HepG2 (cell line): ENCODE data around the gene ZNRD2. TPM values are rescaled to one million over a fixed set of nuclear protein-coding genes. Genes with fewer than 3 reads are reported as not detected.

Experiments
- AGO2 ChIP-seq: fragments of 200-400 bp; formaldehyde crosslinking; optimal IDR thresholded peaks from 2 replicates; pipeline ENCODE3; 2017; ENCODE audit warnings: mild to moderate bottlenecking, low read depth, low read length, moderate library complexity
- CBX5 ChIP-seq: sonication (generic); formaldehyde crosslinking; IDR thresholded peaks from 2 replicates; pipeline ENCODE4 v1.4.0; 2020; ENCODE audit warnings: missing genetic modification reagents, borderline replicate concordance
- ELF1 ChIP-seq: sonication (generic); formaldehyde crosslinking; IDR thresholded peaks from 2 replicates; pipeline ENCODE4 v1.4.0; 2020; ENCODE audit warnings: missing genetic modification reagents
- GLI4 ChIP-seq: sonication (generic); formaldehyde crosslinking; IDR thresholded peaks from 2 replicates; pipeline ENCODE4 v1.5.1; 2020; ENCODE audit warnings: missing genetic modification reagents, mild to moderate bottlenecking, moderate library complexity, borderline replicate concordance
- IKZF4 ChIP-seq: sonication (generic); formaldehyde crosslinking; IDR thresholded peaks from 2 replicates; pipeline ENCODE4 v1.5.1; 2020; ENCODE audit warnings: borderline replicate concordance, mild to moderate bottlenecking, low read depth, missing genetic modification reagents; ENCODE audit errors: not compliant biosample characterization
- ISL2 ChIP-seq: sonication (generic); formaldehyde crosslinking; IDR thresholded peaks from 2 replicates; pipeline ENCODE4 v1.5.0; 2020; ENCODE audit warnings: missing genetic modification reagents
- JUN ChIP-seq: sonication (generic); formaldehyde crosslinking; IDR thresholded peaks from 2 replicates; pipeline ENCODE4 v1.4.0; 2020; ENCODE audit warnings: mild to moderate bottlenecking, missing genetic modification reagents
- KMT2A ChIP-seq: sonication (generic); formaldehyde crosslinking; IDR thresholded peaks from 2 replicates; pipeline ENCODE4 v1.4.0; 2020; ENCODE audit warnings: missing genetic modification reagents
- MED8 ChIP-seq: sonication (generic); formaldehyde crosslinking; IDR thresholded peaks from 2 replicates; pipeline ENCODE4 v1.8.1; 2023; ENCODE audit warnings: mild to moderate bottlenecking, missing genetic modification reagents; ENCODE audit not compliant: insufficient replicate concordance
- MIER2 ChIP-seq: IDR thresholded peaks from 2 replicates; pipeline ENCODE4 v1.6.1; 2016; ENCODE audit warnings: missing biosample characterization, missing genetic modification reagents
- NR2F1 ChIP-seq, 2 experiments: fragments of 450-650 bp in 1 of 2; formaldehyde crosslinking in 1 of 2; IDR thresholded peaks; 2 replicates each; pipeline versions ENCODE4 v1.5.0 to v1.6.1; 2016 to 2020; ENCODE audit warnings: mild to moderate bottlenecking in 1 of 2, missing compliant biosample characterization in 1 of 2, missing genetic modification reagents in 1 of 2, moderate library complexity in 1 of 2
- PAX8 ChIP-seq: sonication (generic); formaldehyde crosslinking; IDR thresholded peaks from 2 replicates; pipeline ENCODE4 v1.8.0; 2022; ENCODE audit warnings: mild to moderate bottlenecking, missing genetic modification reagents, borderline replicate concordance
- PRMT3 ChIP-seq: sonication (generic); formaldehyde crosslinking; IDR thresholded peaks from 2 replicates; pipeline ENCODE4 v1.8.1; 2022; ENCODE audit warnings: low read depth, mild to moderate bottlenecking, moderate library complexity, missing genetic modification reagents, borderline replicate concordance
- RBM39 ChIP-seq: fragments of 200-400 bp; formaldehyde crosslinking; IDR thresholded peaks from one replicate; pipeline ENCODE4 v1.6.1; 2018; ENCODE audit warnings: antibody characterized with exemption, mild to moderate bottlenecking, low read depth, low read length; ENCODE audit not compliant: poor library complexity, severe bottlenecking
- REPIN1 ChIP-seq: sonication (generic); formaldehyde crosslinking; IDR thresholded peaks from 2 replicates; pipeline ENCODE4 v1.8.0; 2022; ENCODE audit warnings: missing genetic modification reagents, low read depth, mild to moderate bottlenecking, borderline replicate concordance
- TBP ChIP-seq: sonication (generic); formaldehyde crosslinking; IDR thresholded peaks from 2 replicates; pipeline ENCODE4 v1.5.0; 2020; ENCODE audit warnings: missing genetic modification reagents
- ZNF292 ChIP-seq: sonication (generic); formaldehyde crosslinking; IDR thresholded peaks from 2 replicates; pipeline ENCODE4 v1.8.1; 2022; ENCODE audit warnings: mild to moderate bottlenecking, low read depth, missing genetic modification reagents, borderline replicate concordance
- ZNF501 ChIP-seq: sonication (generic); formaldehyde crosslinking; IDR thresholded peaks from 2 replicates; pipeline ENCODE4 v1.5.1; 2020; ENCODE audit warnings: mild to moderate bottlenecking, moderate library complexity, missing genetic modification reagents
- ZNF552 ChIP-seq: sonication (generic); formaldehyde crosslinking; IDR thresholded peaks from 2 replicates; pipeline ENCODE4 v1.9.0; 2022; ENCODE audit warnings: missing genetic modification reagents, mild to moderate bottlenecking, borderline replicate concordance
- ZNF567 ChIP-seq: sonication (generic); formaldehyde crosslinking; IDR thresholded peaks from 2 replicates; pipeline ENCODE4 v1.8.1; 2023; ENCODE audit warnings: mild to moderate bottlenecking, missing genetic modification reagents, borderline replicate concordance
- polyA plus RNA-seq, 8 experiments: library from polyadenylated mRNA; depleted of rRNA in 3 of 8; stranded (reverse) in 7 of 8; unstranded in 1 of 8; fragments of >200 nt; fragmentation: Illumina TruSeq in 4 of 8; extraction: Trizol in 4 of 8; gene quantifications; 2 replicates each; pipeline versions ENCODE4 v1.2.1 to v1.2.3, GENCODE V29; 2011 to 2016; ENCODE audit warnings: low read depth in 4 of 8, missing spikeins in 1 of 8, mixed read lengths in 1 of 8; ENCODE audit not compliant: insufficient read depth in 1 of 8
- total RNA-seq, 5 experiments: library from RNA; depleted of rRNA; stranded (reverse); fragments of >200 nt; fragmentation: Illumina TruSeq; extraction: Trizol; gene quantifications; 2 replicates each; pipeline ENCODE4 v1.2.3, GENCODE V29; 2016; ENCODE audit warnings: low read depth in 1 of 5
- TF ChIP-seq, protein P1 (sequence below): sonication (generic); formaldehyde crosslinking; IDR thresholded peaks from 2 replicates; pipeline ENCODE4 v1.4.0; 2020; ENCODE audit warnings: mild to moderate bottlenecking, missing genetic modification reagents, borderline replicate concordance
- TF ChIP-seq, protein P2 (sequence below): sonication (generic); formaldehyde crosslinking; IDR thresholded peaks from 2 replicates; pipeline ENCODE4 v1.4.0; 2020; ENCODE audit warnings: missing genetic modification reagents
- TF ChIP-seq, protein P3 (sequence below): sonication (generic); formaldehyde crosslinking; IDR thresholded peaks from 2 replicates; pipeline ENCODE4 v1.5.1; 2020; ENCODE audit warnings: missing genetic modification reagents, mild to moderate bottlenecking, borderline replicate concordance

The ZNRD2 gene
- total and polyA plus RNA-seq, 2 of the 13 experiments (the other 11 are each of a cell fraction or from before 2014, with no cell fraction given), result 29.2 to 34.0 TPM

DNA sequence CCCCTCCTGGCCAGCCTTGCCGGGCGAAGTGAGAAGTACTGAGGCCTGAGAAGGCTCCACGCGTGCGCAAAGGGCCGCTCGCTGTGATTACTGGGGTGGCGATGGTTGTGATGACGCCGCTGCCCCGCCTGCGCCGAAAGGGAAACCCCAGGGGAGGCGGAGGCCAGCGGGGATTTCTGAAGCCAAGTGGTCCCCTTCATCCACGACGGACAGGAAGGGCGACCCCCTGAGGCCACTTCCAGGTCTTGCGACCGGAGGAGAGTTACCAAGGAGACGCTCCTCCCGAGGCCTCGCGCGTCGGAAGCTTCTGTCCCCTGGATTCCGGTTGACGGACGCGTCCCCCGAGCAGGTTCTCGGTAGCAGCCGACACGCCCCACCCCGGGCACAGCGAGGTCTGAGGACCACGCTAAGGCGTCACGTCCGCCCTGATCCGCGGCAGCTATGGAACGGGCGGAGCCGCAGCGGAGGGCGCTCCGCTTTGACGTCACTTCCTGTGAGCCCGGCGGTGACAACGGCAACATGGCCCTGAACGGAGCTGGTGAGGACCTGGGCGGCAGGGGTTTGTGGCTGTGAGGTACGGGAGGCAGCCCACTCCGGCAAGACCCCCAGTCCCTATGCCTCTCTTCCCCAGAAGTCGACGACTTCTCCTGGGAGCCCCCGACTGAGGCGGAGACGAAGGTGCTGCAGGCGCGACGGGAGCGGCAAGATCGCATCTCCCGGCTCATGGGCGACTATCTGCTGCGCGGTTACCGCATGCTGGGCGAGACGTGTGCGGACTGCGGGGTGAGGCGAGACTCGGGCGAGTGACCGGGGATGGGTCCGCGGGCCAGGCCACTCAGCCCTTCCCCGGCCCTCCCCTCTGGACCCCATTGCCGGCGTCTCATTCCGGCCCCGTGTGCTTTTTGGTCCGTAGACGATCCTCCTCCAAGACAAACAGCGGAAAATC lies at the start of gene ZNRD2 (continued):
- no peak for TF ChIP-seq PRMT3 (CRISPR knock-in tag)
- TF ChIP-seq GLI4 (CRISPR knock-in tag), result peak; percentile 78; the same call in 1 of the 2 replicates
- TF ChIP-seq RBM39, result peak; percentile 84
- peak; percentile 59 for TF ChIP-seq MED8 (CRISPR knock-in tag)
- TF ChIP-seq AGO2, result peak; percentile 54
- peak; percentile 66 for TF ChIP-seq ZNF567
- TF ChIP-seq IKZF4 (CRISPR knock-in tag), result peak; percentile 78
- TF ChIP-seq, protein P1, sequence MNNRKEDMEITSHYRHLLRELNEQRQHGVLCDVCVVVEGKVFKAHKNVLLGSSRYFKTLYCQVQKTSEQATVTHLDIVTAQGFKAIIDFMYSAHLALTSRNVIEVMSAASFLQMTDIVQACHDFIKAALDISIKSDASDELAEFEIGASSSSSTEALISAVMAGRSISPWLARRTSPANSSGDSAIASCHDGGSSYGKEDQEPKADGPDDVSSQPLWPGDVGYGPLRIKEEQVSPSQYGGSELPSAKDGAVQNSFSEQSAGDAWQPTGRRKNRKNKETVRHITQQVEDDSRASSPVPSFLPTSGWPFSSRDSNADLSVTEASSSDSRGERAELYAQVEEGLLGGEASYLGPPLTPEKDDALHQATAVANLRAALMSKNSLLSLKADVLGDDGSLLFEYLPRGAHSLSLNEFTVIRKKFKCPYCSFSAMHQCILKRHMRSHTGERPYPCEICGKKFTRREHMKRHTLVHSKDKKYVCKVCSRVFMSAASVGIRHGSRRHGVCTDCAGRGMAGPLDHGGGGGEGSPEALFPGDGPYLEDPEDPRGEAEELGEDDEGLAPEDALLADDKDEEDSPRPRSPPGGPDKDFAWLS, result no peak
- TF ChIP-seq ZNF501 (CRISPR knock-in tag), result peak; percentile 96
- TF ChIP-seq ZNF292, result peak; percentile 76; the same call in 1 of the 2 replicates
- peak; percentile 78 for TF ChIP-seq ZNF552 (CRISPR knock-in tag)
- 0 out of 2 replicates have a peak, but pooled peaks have one; percentile 76 for TF ChIP-seq PAX8
- peak; percentile 58; the same call in 1 of the 2 replicates for TF ChIP-seq CBX5
- TF ChIP-seq ISL2 (CRISPR knock-in tag), result peak; percentile 62; the same call in 1 of the 2 replicates
- TF ChIP-seq NR2F1 (CRISPR knock-in tag; IDR thresholded peaks at IDR 0.05), result no peak
- TF ChIP-seq REPIN1 (CRISPR knock-in tag), result peak; percentile 93; the same call in 1 of the 2 replicates
- TF ChIP-seq JUN (CRISPR knock-in tag), result no peak; the same call in 1 of the 2 replicates
- TF ChIP-seq TBP (CRISPR knock-in tag), result no peak
- peak; percentile 90 for TF ChIP-seq ELF1 (CRISPR knock-in tag)
- TF ChIP-seq, protein P2, sequence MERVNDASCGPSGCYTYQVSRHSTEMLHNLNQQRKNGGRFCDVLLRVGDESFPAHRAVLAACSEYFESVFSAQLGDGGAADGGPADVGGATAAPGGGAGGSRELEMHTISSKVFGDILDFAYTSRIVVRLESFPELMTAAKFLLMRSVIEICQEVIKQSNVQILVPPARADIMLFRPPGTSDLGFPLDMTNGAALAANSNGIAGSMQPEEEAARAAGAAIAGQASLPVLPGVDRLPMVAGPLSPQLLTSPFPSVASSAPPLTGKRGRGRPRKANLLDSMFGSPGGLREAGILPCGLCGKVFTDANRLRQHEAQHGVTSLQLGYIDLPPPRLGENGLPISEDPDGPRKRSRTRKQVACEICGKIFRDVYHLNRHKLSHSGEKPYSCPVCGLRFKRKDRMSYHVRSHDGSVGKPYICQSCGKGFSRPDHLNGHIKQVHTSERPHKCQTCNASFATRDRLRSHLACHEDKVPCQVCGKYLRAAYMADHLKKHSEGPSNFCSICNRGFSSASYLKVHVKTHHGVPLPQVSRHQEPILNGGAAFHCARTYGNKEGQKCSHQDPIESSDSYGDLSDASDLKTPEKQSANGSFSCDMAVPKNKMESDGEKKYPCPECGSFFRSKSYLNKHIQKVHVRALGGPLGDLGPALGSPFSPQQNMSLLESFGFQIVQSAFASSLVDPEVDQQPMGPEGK (CRISPR knock-in tag), result peak; percentile 72
- TF ChIP-seq, protein P3, sequence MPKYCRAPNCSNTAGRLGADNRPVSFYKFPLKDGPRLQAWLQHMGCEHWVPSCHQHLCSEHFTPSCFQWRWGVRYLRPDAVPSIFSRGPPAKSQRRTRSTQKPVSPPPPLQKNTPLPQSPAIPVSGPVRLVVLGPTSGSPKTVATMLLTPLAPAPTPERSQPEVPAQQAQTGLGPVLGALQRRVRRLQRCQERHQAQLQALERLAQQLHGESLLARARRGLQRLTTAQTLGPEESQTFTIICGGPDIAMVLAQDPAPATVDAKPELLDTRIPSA (CRISPR knock-in tag), result peak; percentile 88
- TF ChIP-seq MIER2 (CRISPR knock-in tag), result peak; percentile 54; the same call in 1 of the 2 replicates
- peak; percentile 84 for TF ChIP-seq KMT2A
